NCI-H128 (cell line): ENCODE data around the gene GTPBP4.

Experiments
- DNase-seq: peaks from one replicate; lab custom pipeline; 2025; ENCODE audit not compliant: unreplicated experiment; lab: John Stamatoyannopoulos, UW

Gene GTPBP4

GRCh38 chr10:966466-967235, 21.6 kb upstream of the GTPBP4 start:
- no peak for DNase-seq

- DNase-seq, result no peak
These were observed 19.6 kb upstream of the GTPBP4 start for GRCh38 chr10:968546-969199.

GRCh38 chr10:969473-970150, 18.6 kb upstream of the GTPBP4 start:
- DNase-seq, result no peak

GRCh38 chr10:970311-971149, 17.7 kb upstream of the GTPBP4 start:
- DNase-seq, result no peak

- DNase-seq, result no peak
These were observed 17.1 kb upstream of the GTPBP4 start for GRCh38 chr10:971150-971542.

- DNase-seq, result no peak
These were observed 16.6 kb upstream of the GTPBP4 start for GRCh38 chr10:971613-972012.

- no peak for DNase-seq
These were observed 15.5 kb upstream of the GTPBP4 start for GRCh38 chr10:972763-973162.

- DNase-seq, result no peak
These were observed 14.0 kb upstream of the GTPBP4 start for GRCh38 chr10:974038-974784.

- no peak for DNase-seq
These were observed 13.5 kb upstream of the GTPBP4 start for GRCh38 chr10:974785-975074.

GRCh38 chr10:976316-976715, 11.9 kb upstream of the GTPBP4 start:
- no peak for DNase-seq

GRCh38 chr10:978826-979421, 9.3 kb upstream of the GTPBP4 start:
- no peak for DNase-seq

GRCh38 chr10:980468-981093, 7.7 kb upstream of the GTPBP4 start:
- DNase-seq, result no peak

GRCh38 chr10:983401-983800, 4.8 kb upstream of the GTPBP4 start:
- DNase-seq, result no peak

- DNase-seq, result no peak
These were observed 4.1 kb upstream of the GTPBP4 start for GRCh38 chr10:983971-984655.

GRCh38 chr10:985361-985760, 2.9 kb upstream of the GTPBP4 start:
- DNase-seq, result no peak

GRCh38 chr10:986137-986825, 2.0 kb upstream of the GTPBP4 start:
- peak; percentile 24 for DNase-seq

GRCh38 chr10:986881-987619, 1.2 kb upstream of the GTPBP4 start:
- DNase-seq, result no peak

- DNase-seq, result no peak
These were observed 689 bp upstream of the GTPBP4 start for GRCh38 chr10:987620-987869.
